Spleen (tissue), 11 donors: ENCODE results near the gene EXTL2. TPM values are rescaled to one million over a fixed set of nuclear protein-coding genes. Genes with fewer than 3 reads are reported as not detected.

ENCODE experiments used
- DNase-seq: peaks from one replicate; pipeline ENCODE4 v3.0.0-alpha.2; 2020
- H3K27ac ChIP-seq, 8 donors: fragments of 200-600 bp; sonication (generic) in 7 of 8; 1 replicate in 4 of 8; 2 replicates in 4 of 8; pipeline versions ENCODE4 v1.5.0 to v1.8.0; 2016 to 2021; ENCODE audit warnings: inconsistent platforms in 4 of 8, mild to moderate bottlenecking in 4 of 8, moderate library complexity in 1 of 8
- H3K27me3 ChIP-seq, 7 donors: fragments of 200-600 bp; sonication (generic) in 6 of 7; replicated peaks in 1 of 7; 1 replicate in 4 of 7; 2 replicates in 3 of 7; pipeline versions ENCODE4 v1.5.0 to v1.8.0; 2016 to 2021; ENCODE audit warnings: inconsistent platforms in 3 of 7, mild to moderate bottlenecking in 1 of 7
- H3K36me3 ChIP-seq, 6 donors: fragments of 200-600 bp; sonication (generic) in 5 of 6; 1 replicate in 4 of 6; 2 replicates in 2 of 6; pipeline versions ENCODE4 v1.5.0 to v1.8.0; 2016 to 2021; ENCODE audit warnings: inconsistent platforms in 2 of 6
- H3K4me1 ChIP-seq, 6 donors: fragments of 200-600 bp; sonication (generic) in 5 of 6; 1 replicate in 3 of 6; 2 replicates in 3 of 6; pipeline versions ENCODE4 v1.5.0 to v1.8.0; 2016 to 2021; ENCODE audit warnings: inconsistent platforms in 3 of 6
- H3K4me3 ChIP-seq, 8 donors: fragments of 200-600 bp; sonication (generic) in 7 of 8; 1 replicate in 4 of 8; 2 replicates in 4 of 8; pipeline versions ENCODE4 v1.5.0 to v1.8.0; 2016 to 2021; ENCODE audit warnings: inconsistent platforms in 4 of 8, mild to moderate bottlenecking in 4 of 8, moderate library complexity in 2 of 8
- H3K9me3 ChIP-seq, 8 donors: fragments of 200-600 bp; sonication (generic) in 7 of 8; 1 replicate in 4 of 8; 2 replicates in 4 of 8; pipeline versions ENCODE4 v1.5.0 to v1.8.0; 2016 to 2021; ENCODE audit warnings: inconsistent platforms in 4 of 8
- POLR2A ChIP-seq, 3 donors: fragments of 450-650 bp; IDR thresholded peaks; one replicate each; pipeline ENCODE4 v1.5.1; 2017; ENCODE audit warnings: antibody characterized with exemption in 3 of 3, mild to moderate bottlenecking in 1 of 3
- POLR2AphosphoS5 ChIP-seq, 3 donors: sonication (generic); formaldehyde crosslinking; IDR thresholded peaks; one replicate each; pipeline ENCODE4 v1.5.1; 2017; ENCODE audit warnings: antibody characterized with exemption in 3 of 3
- WGBS, 5 donors: extraction: QIAGEN DNeasy Blood & Tissue Kit in 3 of 5; methylation state at CpG; one replicate each; pipeline versions ENCODE4 v1.1.5 to v1.1.7; 2013 to 2018; 5-methylcytosine and 5-hydroxymethylcytosine counted together
- intact Hi-C: fragments of 100-400 bp; cut with DNase I; formaldehyde crosslinking; loops from one replicate; pipeline ENCODE4 v1.15.0; 2023; ENCODE audit warnings: low total_unique reads
- polyA plus RNA-seq, 3 donors: library from polyadenylated mRNA; stranded (reverse); fragments of 200-250 nt; gene quantifications; one replicate each; pipeline ENCODE4 v1.2.1, GENCODE V29; 2013
- total RNA-seq, 7 donors: library from RNA; depleted of rRNA in 3 of 7; stranded (reverse); fragments of >200 nt in 3 of 7; fragmentation: NEBNext Ultra II Directional in 4 of 7; extraction: Animal tissue kit (Norgen Biotek cat#: 25700) in 4 of 7; gene quantifications; one replicate each; pipeline versions ENCODE4 v1.1.0 to v1.2.1, GENCODE V29; 2016 to 2021
- TF ChIP-seq, protein P1 (sequence below), 11 experiments: fragments of 200-600 bp in 7 of 11; fragments of 450-650 bp in 4 of 11; sonication (generic) in 4 of 11; IDR thresholded peaks in 8 of 11; conservative IDR thresholded peaks in 3 of 11; 1 replicate in 7 of 11; 2 replicates in 4 of 11; pipeline versions ENCODE4 v1.4.0 to v1.8.0; 2016 to 2021; ENCODE audit warnings: antibody characterized with exemption in 11 of 11, inconsistent platforms in 4 of 11, mild to moderate bottlenecking in 1 of 11
- donor health status: healthy with polysubstance abuse.
- donor health status: DM: no; HTN: no; CAD: no; lungs with moderate emphysema.
- donor health status: DM: no; HTN: no; CAD: no.
- donor health status: Bipolar disorder and iron deficiency.
- donor health status: healthy.
- donor health status: DM: no; HTN: no; CAD: no.
- donor health status: DM: yes; HTN: yes; CAD: no.

The EXTL2 gene
- total and polyA plus RNA-seq, 10 donors: 5.0 to 14.1 (median 8.4) TPM

DNA sequence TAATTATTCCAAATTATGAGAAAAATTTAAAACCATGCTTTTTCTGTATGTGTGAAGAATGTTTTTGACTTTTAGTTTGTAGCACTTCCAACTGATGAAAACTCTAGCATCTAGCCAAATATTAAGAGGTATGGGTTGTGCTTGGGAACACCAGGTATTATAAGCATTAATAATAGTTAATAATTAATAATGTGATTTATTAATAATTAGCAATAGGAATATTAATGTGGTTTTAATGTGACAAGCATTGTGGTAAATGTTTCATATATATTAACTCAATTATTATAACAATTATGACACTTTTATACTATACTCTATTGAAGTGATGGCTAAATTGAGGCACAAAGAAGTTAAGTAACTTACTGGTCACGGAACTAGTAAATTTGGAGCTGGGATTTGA lies 9.1 kb upstream of the EXTL2 start:
- peaks cover 0 to 95% (median 43%) of the 10 kb centered on the region in 6 donors for H3K36me3 ChIP-seq
- DNase-seq: no peak

GRCh38 chr1:100902365-100902764 lies 7.7 kb upstream of the EXTL2 start:
- H3K27ac ChIP-seq: no peak overlapping the region
- peaks cover 0 to 90% (median 38%) of the 10 kb centered on the region in 6 donors for H3K36me3 ChIP-seq
- intact Hi-C loops: no loop called here
- H3K9me3 ChIP-seq: peaks cover 0 to 11% (median 0%) of the 10 kb centered on the region in 8 donors
- no peaks in the 10 kb centered on the region for H3K27me3 ChIP-seq
- TF ChIP-seq POLR2A (IDR thresholded peaks at IDR 0.05): no peak
- TF ChIP-seq, protein P1, sequence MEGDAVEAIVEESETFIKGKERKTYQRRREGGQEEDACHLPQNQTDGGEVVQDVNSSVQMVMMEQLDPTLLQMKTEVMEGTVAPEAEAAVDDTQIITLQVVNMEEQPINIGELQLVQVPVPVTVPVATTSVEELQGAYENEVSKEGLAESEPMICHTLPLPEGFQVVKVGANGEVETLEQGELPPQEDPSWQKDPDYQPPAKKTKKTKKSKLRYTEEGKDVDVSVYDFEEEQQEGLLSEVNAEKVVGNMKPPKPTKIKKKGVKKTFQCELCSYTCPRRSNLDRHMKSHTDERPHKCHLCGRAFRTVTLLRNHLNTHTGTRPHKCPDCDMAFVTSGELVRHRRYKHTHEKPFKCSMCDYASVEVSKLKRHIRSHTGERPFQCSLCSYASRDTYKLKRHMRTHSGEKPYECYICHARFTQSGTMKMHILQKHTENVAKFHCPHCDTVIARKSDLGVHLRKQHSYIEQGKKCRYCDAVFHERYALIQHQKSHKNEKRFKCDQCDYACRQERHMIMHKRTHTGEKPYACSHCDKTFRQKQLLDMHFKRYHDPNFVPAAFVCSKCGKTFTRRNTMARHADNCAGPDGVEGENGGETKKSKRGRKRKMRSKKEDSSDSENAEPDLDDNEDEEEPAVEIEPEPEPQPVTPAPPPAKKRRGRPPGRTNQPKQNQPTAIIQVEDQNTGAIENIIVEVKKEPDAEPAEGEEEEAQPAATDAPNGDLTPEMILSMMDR (IDR thresholded peaks at IDR 0.05 in 8 of 11, conservative IDR thresholded peaks at IDR 0.05 in 3 of 11): no peak
- TF ChIP-seq POLR2AphosphoS5 (IDR thresholded peaks at IDR 0.05): no peak
- no peak overlapping the region for H3K4me3 ChIP-seq
- no peak for DNase-seq
- 94 to 100% (median 95%) methylated on average over 1 of the region's 1 CpG for WGBS, 5 donors
- H3K4me1 ChIP-seq: peaks cover 9 to 37% (median 15%) of the 10 kb centered on the region in 6 donors

More for the DNA sequence above, 9.1 kb upstream of the EXTL2 start:
- 97 to 100% (median 98%) methylated on average over 1 of the region's 1 CpG for WGBS, 5 donors
- Histone ChIP-seq H3K9me3 (peaks cover 0 to 11% (median 0%) of the 10 kb centered on the region in 8 donors), H3K4me1 (peaks cover 0 to 23% (median 3%) of the 10 kb centered on the region in 6 donors), H3K4me3 (no peak overlapping the region), H3K27me3 (no peaks in the 10 kb centered on the region), H3K27ac (no peak overlapping the region)
- TF ChIP-seq POLR2AphosphoS5 (IDR thresholded peaks at IDR 0.05) (no peak), POLR2A (IDR thresholded peaks at IDR 0.05) (no peak)
- TF ChIP-seq, protein P1 (IDR thresholded peaks at IDR 0.05 in 8 of 11, conservative IDR thresholded peaks at IDR 0.05 in 3 of 11): no peak
- intact Hi-C loops: no loop called here

DNA sequence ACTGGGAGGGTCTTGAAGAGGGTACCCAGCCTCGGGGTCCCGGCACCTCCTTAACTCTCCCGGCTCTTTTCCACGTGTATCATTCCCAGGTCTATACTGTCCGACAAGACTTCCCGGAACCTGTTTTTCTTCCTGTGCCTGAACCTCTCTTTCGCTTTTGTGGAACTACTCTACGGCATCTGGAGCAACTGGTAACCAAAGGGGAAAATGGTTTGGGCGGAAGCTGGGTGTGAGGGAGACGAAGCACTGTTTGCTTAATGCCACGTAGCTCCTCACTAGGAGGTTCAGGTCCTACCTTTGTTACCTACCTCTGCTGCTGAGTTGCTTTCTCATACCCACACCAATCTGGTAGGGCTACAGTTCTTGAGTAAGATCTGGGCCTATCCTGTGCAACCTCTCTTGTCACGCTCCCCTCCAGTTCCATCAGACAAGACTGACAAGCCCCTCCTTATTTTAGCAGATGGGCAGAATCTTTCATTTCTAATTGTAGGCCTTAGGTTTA lies 1.9 kb upstream of the EXTL2 start:
- intact Hi-C loops: no loop called here
- no peak for DNase-seq
- no peaks in the 10 kb centered on the region for H3K9me3 ChIP-seq
- H3K36me3 ChIP-seq: peaks cover 0 to 38% (median 20%) of the 10 kb centered on the region in 6 donors
- H3K27ac ChIP-seq: peak overlapping the region; percentile 90 to 95 (median 94)
- no peaks in the 10 kb centered on the region for H3K27me3 ChIP-seq
- 0 to 2% (median 1%) methylated on average over 12 of the region's 12 CpGs for WGBS, 5 donors
- peak overlapping the region; percentile 80 to 98 (median 87) for H3K4me3 ChIP-seq
- H3K4me1 ChIP-seq: peaks cover 15 to 61% (median 37%) of the 10 kb centered on the region in 6 donors
- TF ChIP-seq, protein P1 (IDR thresholded peaks at IDR 0.05 in 8 of 11, conservative IDR thresholded peaks at IDR 0.05 in 3 of 11): no peak
- TF ChIP-seq POLR2AphosphoS5 (IDR thresholded peaks at IDR 0.05) (peak in 1 of 3 donors; percentile 49), POLR2A (IDR thresholded peaks at IDR 0.05) (no peak)

- Histone ChIP-seq H3K27me3 (no peaks in the 10 kb centered on the region), H3K36me3 (peaks cover 0 to 32% (median 15%) of the 10 kb centered on the region in 6 donors), H3K4me1 (peaks cover 15 to 56% (median 37%) of the 10 kb centered on the region in 6 donors), H3K9me3 (peaks cover 0 to 3% (median under 1%) of the 10 kb centered on the region in 8 donors), H3K27ac (peak within 1 kb of the TSS; percentile 90 to 95 (median 94)), H3K4me3 (peak within 1 kb of the TSS; percentile 80 to 98 (median 87))
- DNase-seq: peak; percentile 99
- TF ChIP-seq POLR2AphosphoS5 (IDR thresholded peaks at IDR 0.05) (peak; percentile 93 to 97 (median 95)), POLR2A (IDR thresholded peaks at IDR 0.05) (peak in 2 of 3 donors; percentile 41 to 53)
- TF ChIP-seq, protein P1 (IDR thresholded peaks at IDR 0.05 in 8 of 11, conservative IDR thresholded peaks at IDR 0.05 in 3 of 11): no peak
- intact Hi-C loops: no loop called here
- 0 to 1% (median 0%) methylated on average over 24 to 62 of the region's 62 CpGs for WGBS, 5 donors
Observed at GRCh38 chr1:100895540-100896480, 1.2 kb upstream of the EXTL2 start, which contains the start of gene SLC30A7. SLC30A7 (plus strand) TSS chr1:100896090; CDS start chr1:100896263, 173 bp downstream.
